ENCODE results near the gene CREB3. TPM values are rescaled to one million over a fixed set of nuclear protein-coding genes. Genes with fewer than 3 reads are reported as not detected.

CREB3 gene
- total RNA-seq, 1 experiment from 2014 or later = 34.8 TPM

DNA sequence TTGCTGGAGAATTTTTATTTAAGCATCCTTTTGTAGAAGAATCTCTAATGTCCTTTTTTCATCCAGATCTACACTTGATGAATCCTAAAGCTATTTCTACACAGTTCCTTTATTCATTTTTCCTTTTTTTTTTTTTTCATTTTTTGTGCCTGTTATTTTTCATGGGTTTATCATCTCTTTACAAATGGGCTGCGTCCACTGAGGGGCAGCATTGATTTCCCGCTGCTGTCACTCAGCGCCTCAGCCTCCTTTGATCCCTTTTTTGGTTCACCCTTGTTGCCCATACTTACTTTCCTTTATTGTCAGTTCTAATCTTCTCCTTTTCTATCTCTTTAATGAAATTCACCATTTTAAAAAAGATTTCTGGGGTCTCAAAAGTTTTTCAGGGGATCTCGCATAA lies 27.3 kb downstream of the CREB3 start:
- no peak overlapping the region for H2AFZ ChIP-seq (ENCODE audit: low read length)
- no peaks in the 10 kb centered on the region for H3F3A ChIP-seq (ENCODE audit: low read length, unreplicated experiment)
- H3K4me2 ChIP-seq (ENCODE audit: low read length) = no peak overlapping the region
- H3K4me3 ChIP-seq (ENCODE audit: low read length) = no peak overlapping the region
- no peaks in the 10 kb centered on the region for H3K36me3 ChIP-seq (ENCODE audit: low read depth, low read length)
- no peaks in the 10 kb centered on the region for H3K9me2 ChIP-seq (replicated peaks; ENCODE audit: low read length)
- CTCF ChIA-PET = no interaction called here
- TF ChIP-seq, protein P1, sequence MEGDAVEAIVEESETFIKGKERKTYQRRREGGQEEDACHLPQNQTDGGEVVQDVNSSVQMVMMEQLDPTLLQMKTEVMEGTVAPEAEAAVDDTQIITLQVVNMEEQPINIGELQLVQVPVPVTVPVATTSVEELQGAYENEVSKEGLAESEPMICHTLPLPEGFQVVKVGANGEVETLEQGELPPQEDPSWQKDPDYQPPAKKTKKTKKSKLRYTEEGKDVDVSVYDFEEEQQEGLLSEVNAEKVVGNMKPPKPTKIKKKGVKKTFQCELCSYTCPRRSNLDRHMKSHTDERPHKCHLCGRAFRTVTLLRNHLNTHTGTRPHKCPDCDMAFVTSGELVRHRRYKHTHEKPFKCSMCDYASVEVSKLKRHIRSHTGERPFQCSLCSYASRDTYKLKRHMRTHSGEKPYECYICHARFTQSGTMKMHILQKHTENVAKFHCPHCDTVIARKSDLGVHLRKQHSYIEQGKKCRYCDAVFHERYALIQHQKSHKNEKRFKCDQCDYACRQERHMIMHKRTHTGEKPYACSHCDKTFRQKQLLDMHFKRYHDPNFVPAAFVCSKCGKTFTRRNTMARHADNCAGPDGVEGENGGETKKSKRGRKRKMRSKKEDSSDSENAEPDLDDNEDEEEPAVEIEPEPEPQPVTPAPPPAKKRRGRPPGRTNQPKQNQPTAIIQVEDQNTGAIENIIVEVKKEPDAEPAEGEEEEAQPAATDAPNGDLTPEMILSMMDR (conservative IDR thresholded peaks at IDR 0.05; ENCODE audit: low read depth, low read length) = no peak
- TF ChIP-seq EZH2phosphoT487 (IDR thresholded peaks at IDR 0.05; ENCODE audit: borderline replicate concordance, low read length) (no peak), EZH2 (IDR thresholded peaks at IDR 0.05; ENCODE audit: low read length, unreplicated experiment) (no peak)
- H3K9me3 ChIP-seq (ENCODE audit: low read length) = no peaks in the 10 kb centered on the region
- H3K4me1 ChIP-seq (ENCODE audit: insufficient read depth, low read length) = peaks cover 26% of the 10 kb centered on the region
- H3K27me3 ChIP-seq (ENCODE audit: low read length) = no peaks in the 10 kb centered on the region
- peaks cover 20% of the 10 kb centered on the region for H3K79me2 ChIP-seq (ENCODE audit: low read length)
- no peak overlapping the region for H3K27ac ChIP-seq (ENCODE audit: low read length)
- no peak for DNase-seq
- no peaks in the 10 kb centered on the region for H4K20me1 ChIP-seq (ENCODE audit: low read length)
- intact Hi-C loops (cut with micrococcal nuclease) = no loop called here
- BruUV-seq (replicated peaks) = no TSS peak
- POLR2A ChIA-PET (ENCODE audit: unreplicated experiment) = interaction anchor here (0.6 to 0.7 kb wide), 2 partner anchors 29 to 96 kb away, joined by 4 to 14 read pairs; no protein-coding TSS in a partner anchor
- no peak for ATAC-seq
- H3K9ac ChIP-seq (ENCODE audit: low read length) = no peak overlapping the region

DNA sequence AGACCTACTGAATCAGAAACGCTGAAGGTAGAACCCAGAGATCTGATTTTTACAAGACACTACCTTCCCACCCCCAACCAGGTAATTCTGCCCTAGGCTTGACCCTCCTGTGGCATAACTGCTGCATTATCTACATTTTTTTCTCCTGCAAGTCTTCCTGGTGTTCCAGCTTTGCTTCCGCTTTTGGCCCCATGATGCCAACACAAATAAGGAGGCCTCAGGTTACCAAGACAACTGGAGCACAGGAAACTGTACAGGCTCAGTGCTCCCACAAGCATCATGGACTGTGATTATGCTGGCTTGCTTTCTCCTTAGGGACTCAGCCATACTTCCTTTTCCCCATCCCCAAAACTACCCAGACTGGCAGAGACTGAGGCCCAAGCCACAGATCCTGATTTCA lies 28.2 kb downstream of the CREB3 start:
- Histone ChIP-seq H3K79me2 (ENCODE audit: low read length) (peaks cover 20% of the 10 kb centered on the region), H3F3A (ENCODE audit: low read length, unreplicated experiment) (no peaks in the 10 kb centered on the region), H3K4me3 (ENCODE audit: low read length) (no peak overlapping the region), H3K36me3 (ENCODE audit: low read depth, low read length) (no peaks in the 10 kb centered on the region), H3K4me2 (ENCODE audit: low read length) (no peak overlapping the region), H3K4me1 (ENCODE audit: insufficient read depth, low read length) (peaks cover 26% of the 10 kb centered on the region), H4K20me1 (ENCODE audit: low read length) (no peaks in the 10 kb centered on the region), H3K27me3 (ENCODE audit: low read length) (no peaks in the 10 kb centered on the region), H3K27ac (ENCODE audit: low read length) (no peak overlapping the region), H3K9me2 (replicated peaks; ENCODE audit: low read length) (no peaks in the 10 kb centered on the region), H3K9me3 (ENCODE audit: low read length) (no peaks in the 10 kb centered on the region), H3K9ac (ENCODE audit: low read length) (no peak overlapping the region), H2AFZ (ENCODE audit: low read length) (no peak overlapping the region)
- ATAC-seq (no peak), DNase-seq (peak; percentile 36)
- BruUV-seq (replicated peaks) = no TSS peak
- ChIA-PET POLR2A (ENCODE audit: unreplicated experiment) (no interaction called here), CTCF (interaction anchor here (0.6 kb wide), 1 partner anchor 10 kb away, joined by 7 read pairs; no protein-coding TSS in a partner anchor)
- intact Hi-C loops (cut with micrococcal nuclease) = no loop called here
- TF ChIP-seq EZH2 (IDR thresholded peaks at IDR 0.05; ENCODE audit: low read length, unreplicated experiment) (no peak), EZH2phosphoT487 (IDR thresholded peaks at IDR 0.05; ENCODE audit: borderline replicate concordance, low read length) (no peak)
- TF ChIP-seq, protein P1 (conservative IDR thresholded peaks at IDR 0.05; ENCODE audit: low read depth, low read length) = no peak

DNA sequence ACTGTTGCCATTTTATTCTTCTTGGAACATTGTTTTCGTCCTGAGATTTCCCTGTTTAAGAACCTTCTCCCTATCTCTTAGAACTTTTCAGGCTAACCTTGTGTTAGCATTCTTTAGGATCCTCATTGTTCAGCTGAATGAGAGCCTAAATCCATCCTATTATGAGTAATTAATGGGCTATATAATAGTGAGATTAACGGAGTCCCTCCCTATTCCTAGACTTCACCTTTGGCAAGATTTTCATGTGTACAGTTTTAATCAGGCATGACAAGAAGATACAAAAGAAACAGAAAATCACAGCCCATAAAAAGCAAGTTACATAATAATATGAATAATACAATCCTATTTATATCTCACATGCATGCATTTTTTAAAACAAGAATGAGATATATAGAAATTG lies 30.7 kb downstream of the CREB3 start:
- CTCF ChIA-PET = no interaction called here
- peaks cover 16% of the 10 kb centered on the region for H3K79me2 ChIP-seq (ENCODE audit: low read length)
- H3F3A ChIP-seq (ENCODE audit: low read length, unreplicated experiment) = no peaks in the 10 kb centered on the region
- no peaks in the 10 kb centered on the region for H3K9me3 ChIP-seq (ENCODE audit: low read length)
- H3K36me3 ChIP-seq (ENCODE audit: low read depth, low read length) = no peaks in the 10 kb centered on the region
- no peak overlapping the region for H2AFZ ChIP-seq (ENCODE audit: low read length)
- no peak overlapping the region for H3K4me2 ChIP-seq (ENCODE audit: low read length)
- no peaks in the 10 kb centered on the region for H3K9me2 ChIP-seq (replicated peaks; ENCODE audit: low read length)
- H3K4me1 ChIP-seq (ENCODE audit: insufficient read depth, low read length) = peaks cover 9% of the 10 kb centered on the region
- POLR2A ChIA-PET (ENCODE audit: unreplicated experiment) = interaction anchor here (0.7 kb wide), 2 partner anchors 13 to 684 kb away, joined by 3 read pairs; no protein-coding TSS in a partner anchor
- BruUV-seq (replicated peaks) = no TSS peak
- no peaks in the 10 kb centered on the region for H4K20me1 ChIP-seq (ENCODE audit: low read length)
- intact Hi-C loops (cut with micrococcal nuclease) = no loop called here
- no peaks in the 10 kb centered on the region for H3K27me3 ChIP-seq (ENCODE audit: low read length)
- H3K27ac ChIP-seq (ENCODE audit: low read length) = no peak overlapping the region
- H3K9ac ChIP-seq (ENCODE audit: low read length) = no peak overlapping the region
- TF ChIP-seq EZH2phosphoT487 (IDR thresholded peaks at IDR 0.05; ENCODE audit: borderline replicate concordance, low read length) = no peak
- TF ChIP-seq, protein P1 (conservative IDR thresholded peaks at IDR 0.05; ENCODE audit: low read depth, low read length) = no peak
- TF ChIP-seq EZH2 (IDR thresholded peaks at IDR 0.05; ENCODE audit: low read length, unreplicated experiment) = no peak
- ATAC-seq (peak; percentile 40), DNase-seq (no peak)
- no peak overlapping the region for H3K4me3 ChIP-seq (ENCODE audit: low read length)
